A549 treated with DMSO at 1 μM for 4 hours (cell line): ENCODE measurements around the gene ABCC10. TPM values are rescaled to one million over a fixed set of nuclear protein-coding genes. Genes with fewer than 3 reads are reported as not detected.

Experiments
- total RNA-seq: library from RNA; stranded (reverse); fragments of 200-300 nt; extraction: Qiagen RNA extraction; gene quantifications from 5 replicates; pipeline ENCODE4 v1.2.3, GENCODE V29; 2022; ENCODE audit warnings: low read depth

Gene ABCC10
- 8.5 to 10.4 TPM (median 9.6 TPM) in 5 replicates for total RNA-seq

GRCh38 chr6:43427406-43428111, at the start of gene ABCC10:
Gene ABCC10, plus strand, starts transcription at chr6:43427541. Its CDS starts 438 bp downstream, at chr6:43427979.

GRCh38 chr6:43455531-43456428, 28.4 kb downstream of the ABCC10 start, which contains the start of gene DLK2:
Gene DLK2, minus strand, starts transcription at chr6:43455548. Its CDS starts 723 bp downstream, at chr6:43454825.

GRCh38 chr6:43477235-43478007, 50.1 kb downstream of the ABCC10 start, which contains the start of gene TJAP1:
Gene TJAP1, plus strand, starts transcription at chr6:43477570. Its CDS starts 21,432 bp downstream, at chr6:43499002.

Other genes starting within 250 kb of the ABCC10 start
- 5.4 to 10.4 TPM (median 9.7 TPM) in 5 replicates for gene CUL9, start 245.3 kb upstream of the ABCC10 start, total RNA-seq
- gene DNPH1, start 198.1 kb upstream of the ABCC10 start, total RNA-seq = 74.5 to 96.8 TPM (median 85.9 TPM) in 5 replicates
- gene TTBK1, start 184.1 kb upstream of the ABCC10 start, total RNA-seq = 0.03 to 0.09 TPM (median 0.06 TPM) in 4 of 5 replicates, not detected in the other
- not detected in 5 replicates for gene SLC22A7, start 129.3 kb upstream of the ABCC10 start, total RNA-seq
- gene CRIP3, start 118.7 kb upstream of the ABCC10 start, total RNA-seq = 0.45 to 0.83 TPM (median 0.58 TPM) in 5 replicates
- 4.7 to 6.5 TPM (median 5.6 TPM) in 5 replicates for gene ZNF318, start 57.9 kb upstream of the ABCC10 start, total RNA-seq
- gene DLK2, start 28.0 kb downstream of the ABCC10 start, total RNA-seq = 3.5 to 6.8 TPM (median 6.4 TPM) in 5 replicates
- gene TJAP1, start 50.0 kb downstream of the ABCC10 start, total RNA-seq = 18.6 to 21.0 TPM (median 20.1 TPM) in 5 replicates
- gene LRRC73, start 82.8 kb downstream of the ABCC10 start, total RNA-seq = 0.74 to 1.3 TPM (median 1.1 TPM) in 5 replicates
- gene YIPF3, start 89.4 kb downstream of the ABCC10 start, total RNA-seq = 60.8 to 71.1 TPM (median 68.3 TPM) in 5 replicates
- gene POLR1C, start 89.5 kb downstream of the ABCC10 start, total RNA-seq = 47.0 to 60.7 TPM (median 53.9 TPM) in 5 replicates
- 29.2 to 33.9 TPM (median 31.6 TPM) in 5 replicates for gene XPO5, start 148.5 kb downstream of the ABCC10 start, total RNA-seq
- 8.3 to 10.5 TPM (median 9.3 TPM) in 5 replicates for gene POLH, start 148.6 kb downstream of the ABCC10 start, total RNA-seq
- gene GTPBP2, start 201.7 kb downstream of the ABCC10 start, total RNA-seq = 18.4 to 21.5 TPM (median 20.0 TPM) in 5 replicates
- 32.0 to 38.9 TPM (median 35.1 TPM) in 5 replicates for gene MAD2L1BP, start 208.3 kb downstream of the ABCC10 start, total RNA-seq
- gene RSPH9, start 217.5 kb downstream of the ABCC10 start, total RNA-seq = 0.17 to 0.26 TPM (median 0.20 TPM) in 5 replicates